Hepatic stellate cell (primary cell): ENCODE data around the gene ZNF134.

ENCODE experiments used
- DNase-seq: peaks from one replicate; pipeline ENCODE4 v3.0.0; 2011; ENCODE audit warnings: low spot score

The ZNF134 gene

DNA sequence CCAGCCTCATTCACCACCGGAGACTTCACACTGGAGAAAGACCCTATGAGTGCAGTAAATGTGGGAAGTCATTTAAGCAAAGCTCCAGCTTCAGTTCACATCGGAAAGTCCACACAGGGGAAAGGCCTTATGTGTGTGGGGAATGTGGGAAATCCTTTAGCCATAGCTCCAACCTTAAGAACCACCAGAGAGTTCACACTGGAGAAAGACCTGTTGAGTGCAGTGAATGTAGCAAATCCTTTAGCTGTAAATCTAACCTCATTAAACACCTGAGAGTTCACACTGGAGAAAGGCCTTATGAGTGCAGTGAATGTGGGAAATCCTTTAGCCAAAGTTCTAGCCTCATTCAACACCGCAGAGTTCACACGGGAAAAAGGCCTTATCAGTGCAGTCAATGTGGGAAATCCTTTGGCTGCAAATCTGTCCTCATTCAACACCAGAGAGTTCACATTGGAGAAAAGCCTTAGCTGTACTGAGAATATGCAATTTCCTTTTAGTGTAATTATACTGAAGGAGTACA, 27.7 kb downstream of the ZNF134 start:
- DNase-seq: no peak

DNA sequence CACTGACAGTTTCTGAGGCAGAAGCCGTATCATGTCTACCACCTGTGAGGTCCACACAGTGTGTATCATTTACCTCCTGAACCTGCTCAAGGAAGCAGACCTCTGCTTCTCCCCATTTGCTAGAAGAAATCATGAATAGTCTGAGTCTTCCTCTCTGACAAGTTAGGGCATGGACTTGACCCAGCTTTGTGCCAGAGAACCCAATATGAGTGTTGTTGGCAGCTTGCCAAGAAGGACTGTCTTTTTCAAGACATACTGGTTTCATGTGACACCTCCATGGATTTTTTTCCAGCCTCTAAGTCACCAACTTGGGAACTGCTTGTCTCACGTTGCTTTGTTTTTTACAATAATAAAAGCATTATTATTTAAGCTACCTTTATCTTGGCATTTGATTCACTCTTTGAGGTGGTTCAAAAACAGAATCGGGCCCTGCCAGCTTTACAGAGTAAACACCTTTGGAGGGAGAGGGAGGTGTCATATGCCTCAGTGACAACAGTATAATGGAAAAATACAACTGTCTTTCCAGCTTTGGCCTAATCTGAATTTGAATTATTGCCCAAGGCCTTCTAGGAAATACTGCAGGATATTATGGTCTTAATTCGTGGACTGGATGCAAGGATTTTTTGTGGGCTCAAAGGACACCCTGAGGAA, 28.5 kb downstream of the ZNF134 start:
- DNase-seq: no peak

DNA sequence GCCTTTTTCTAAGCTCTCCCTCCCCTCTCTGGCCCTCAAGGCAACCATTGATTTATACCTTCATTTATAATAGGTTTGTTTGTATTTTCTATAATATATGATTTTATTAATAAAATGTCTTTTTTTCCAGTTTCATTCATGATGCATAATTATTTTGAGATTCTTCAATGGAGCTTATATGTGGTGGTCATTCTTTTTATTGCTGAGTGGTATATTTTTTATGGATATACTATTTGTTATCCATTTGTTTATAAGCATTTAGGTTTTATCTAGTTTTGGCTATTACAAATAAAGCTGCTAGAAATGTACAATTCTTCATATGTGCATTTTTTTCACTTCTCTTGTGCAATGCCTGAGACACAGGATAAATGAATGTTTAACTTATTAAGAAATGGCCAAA, 29.7 kb downstream of the ZNF134 start:
- no peak for DNase-seq

DNA sequence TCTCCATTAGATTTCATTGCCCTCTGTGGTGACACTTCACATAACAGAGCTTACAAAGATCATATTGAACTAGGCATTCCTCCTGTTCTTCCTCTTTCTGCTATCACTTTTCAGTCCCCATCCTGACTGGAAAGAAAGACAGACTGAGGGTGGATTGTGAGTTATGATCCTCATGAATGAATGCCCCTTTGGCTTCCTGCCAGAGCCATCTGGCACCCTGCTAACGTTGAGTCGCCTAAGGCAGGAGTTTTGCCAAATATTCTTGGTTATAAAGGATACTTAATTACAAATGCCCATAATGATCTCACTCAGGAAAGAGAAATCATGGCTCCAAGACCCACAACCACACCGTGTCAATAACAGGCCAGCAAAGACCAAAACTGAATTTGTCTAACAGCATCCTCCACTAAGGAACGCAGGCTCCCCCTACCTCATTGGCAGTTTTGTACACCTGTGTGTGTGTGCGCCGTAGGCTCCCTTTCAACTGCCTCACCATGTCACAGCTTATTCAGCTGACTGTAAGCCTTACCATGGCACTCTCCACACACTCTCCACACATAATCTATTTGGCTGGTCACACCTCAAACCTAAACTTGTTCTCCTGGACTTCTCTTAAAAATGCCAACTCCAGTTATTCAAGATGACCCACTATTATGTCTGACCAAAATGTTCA, 34.4 kb downstream of the ZNF134 start:
- DNase-seq: no peak

DNA sequence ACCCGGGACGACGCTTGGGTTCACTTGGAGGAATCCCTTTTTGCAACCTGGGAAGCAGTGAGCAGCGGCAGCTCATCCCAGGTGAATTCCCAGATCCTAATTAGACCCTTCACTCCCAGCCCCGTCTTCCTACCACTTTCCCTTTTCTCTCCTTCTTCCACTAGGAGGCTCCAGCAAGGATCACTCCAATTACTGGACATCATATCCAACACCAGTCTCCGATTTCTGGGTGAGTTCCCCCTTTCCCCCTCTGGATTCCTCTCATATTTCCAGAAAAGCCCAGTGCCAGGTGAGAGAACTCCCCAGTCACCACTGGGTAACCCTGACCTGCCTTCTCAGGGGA, 37.6 kb downstream of the ZNF134 start:
- DNase-seq: no peak

GRCh38 chr19:57653689-57654088, 39.6 kb downstream of the ZNF134 start:
- DNase-seq: no peak

GRCh38 chr19:57655443-57655842, 41.4 kb downstream of the ZNF134 start:
- no peak for DNase-seq

GRCh38 chr19:57656346-57656745, 42.3 kb downstream of the ZNF134 start:
- no peak for DNase-seq

DNA sequence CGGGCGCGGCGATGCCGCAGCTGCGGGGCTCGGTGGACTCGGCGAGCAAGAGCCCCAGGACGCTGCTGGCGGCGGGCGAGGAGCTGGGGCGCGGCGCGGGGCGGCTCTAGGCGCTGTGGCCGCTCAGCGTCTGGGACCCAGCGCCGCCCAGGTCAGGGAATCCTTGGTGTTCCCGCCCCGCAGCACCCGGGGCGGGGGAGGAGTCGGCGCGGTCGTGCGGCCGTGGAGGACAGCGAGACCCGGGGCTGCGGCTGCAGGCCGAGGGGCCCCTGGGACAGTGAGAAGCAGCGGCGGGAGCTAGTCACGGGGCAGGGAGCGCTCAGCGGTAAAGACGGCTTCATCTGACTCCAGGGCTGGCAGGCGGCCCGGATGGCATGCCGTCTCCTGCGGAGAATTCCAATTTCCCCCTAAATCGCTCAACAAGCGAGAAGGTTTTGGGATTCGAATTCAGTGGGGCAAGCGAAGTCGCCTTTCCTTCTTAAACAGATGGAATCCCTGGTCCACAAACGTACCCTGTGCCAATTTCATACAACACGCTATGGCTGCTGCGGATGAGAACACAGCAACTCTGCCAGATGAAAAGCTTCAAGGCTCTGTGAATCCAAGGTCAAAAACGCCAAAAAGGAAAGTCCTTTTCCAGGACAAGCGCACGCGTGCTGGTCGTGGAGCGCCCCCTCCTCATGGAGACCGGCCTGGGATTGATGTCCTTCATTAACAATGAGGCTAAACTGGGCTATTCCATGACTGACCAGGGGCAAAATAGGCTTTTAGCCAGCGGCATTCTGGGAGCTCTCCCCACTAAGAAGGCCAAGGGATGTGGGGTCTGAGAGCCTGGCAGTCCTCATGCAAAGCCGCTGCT, 50.5 kb downstream of the ZNF134 start:
- peak; percentile 49 for DNase-seq

DNA sequence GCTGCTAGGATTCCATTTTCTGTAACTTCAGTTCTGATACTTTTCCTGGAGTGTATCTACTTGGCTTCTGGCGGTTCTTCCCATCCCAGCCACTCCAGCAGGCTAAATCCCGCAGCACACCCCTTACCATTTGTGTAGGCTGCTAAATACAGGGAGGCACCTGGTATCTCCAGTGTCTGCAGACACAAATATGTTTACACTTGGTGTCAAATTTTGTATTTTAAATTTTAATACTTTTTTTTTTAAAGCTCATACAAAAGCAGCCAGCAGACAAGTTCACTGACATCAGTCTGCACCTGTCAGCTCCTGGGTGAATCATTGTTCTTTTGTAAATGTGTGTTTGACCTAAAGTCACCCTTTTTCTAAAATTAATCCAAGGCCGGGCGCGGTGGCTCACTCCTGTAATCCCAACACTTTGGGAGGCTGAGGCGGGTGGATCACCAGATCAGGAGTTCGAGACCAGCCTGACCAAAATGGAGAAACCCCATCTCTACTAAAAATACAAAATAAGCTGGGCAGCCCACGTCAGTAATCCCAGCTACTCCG, 51.3 kb downstream of the ZNF134 start:
- DNase-seq: no peak

GRCh38 chr19:57667228-57667627, 53.2 kb downstream of the ZNF134 start:
- no peak for DNase-seq

DNA sequence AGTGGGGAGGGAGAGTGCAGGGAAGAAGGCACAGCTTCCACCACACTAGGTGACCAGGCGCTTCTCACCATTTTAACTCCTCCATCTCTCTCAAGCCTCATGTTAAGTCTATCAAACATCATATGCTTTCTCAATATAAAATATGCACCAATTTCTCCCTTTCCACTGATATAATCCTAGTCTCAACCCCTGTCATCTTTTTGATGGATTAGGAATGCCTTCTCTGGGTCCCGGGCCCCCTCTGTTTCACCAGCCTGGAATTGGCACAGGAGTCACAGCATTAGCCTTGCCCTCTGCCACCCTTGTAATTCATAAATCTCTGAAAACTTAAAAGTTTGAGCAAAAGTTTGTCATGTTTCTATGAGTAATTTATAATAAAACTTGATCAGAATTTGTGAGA, 54.6 kb downstream of the ZNF134 start, which contains the start of gene ZSCAN4:
Gene ZSCAN4 (plus strand): TSS at position 301 of the 400 bp plus-strand sequence. CDS start 7,211 bp downstream, outside the sequence.
- no peak for DNase-seq

GRCh38 chr19:57671124-57671895, 57.3 kb downstream of the ZNF134 start:
- no peak for DNase-seq

DNA sequence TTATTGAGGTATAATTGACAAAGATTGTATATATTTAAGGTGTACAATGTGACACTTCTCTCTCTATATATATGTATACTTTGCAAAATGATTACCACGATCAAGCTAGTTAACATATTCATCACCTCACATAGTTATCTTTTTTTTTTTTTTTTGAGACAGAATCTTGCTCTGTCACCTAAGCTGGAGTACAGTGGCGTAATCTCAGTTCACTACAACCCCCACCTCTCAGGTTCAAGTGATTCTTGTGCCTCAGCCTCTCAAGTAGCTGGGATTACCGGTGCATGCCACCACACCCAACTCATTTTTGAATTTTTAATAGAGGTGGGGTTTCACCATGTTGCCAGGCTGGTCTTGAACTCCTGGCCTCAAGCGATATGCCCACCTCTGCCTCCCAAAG, 58.4 kb downstream of the ZNF134 start:
- DNase-seq: no peak
